GM21786 (cell line): Measurements from ENCODE around the gene MRPL43.

ENCODE experiments used
- ATAC-seq: cut with Tn5 transposase; IDR thresholded peaks from one replicate; pipeline ENCODE4 v1.9.1; 2021; ENCODE audit not compliant: unreplicated experiment

Gene MRPL43

DNA sequence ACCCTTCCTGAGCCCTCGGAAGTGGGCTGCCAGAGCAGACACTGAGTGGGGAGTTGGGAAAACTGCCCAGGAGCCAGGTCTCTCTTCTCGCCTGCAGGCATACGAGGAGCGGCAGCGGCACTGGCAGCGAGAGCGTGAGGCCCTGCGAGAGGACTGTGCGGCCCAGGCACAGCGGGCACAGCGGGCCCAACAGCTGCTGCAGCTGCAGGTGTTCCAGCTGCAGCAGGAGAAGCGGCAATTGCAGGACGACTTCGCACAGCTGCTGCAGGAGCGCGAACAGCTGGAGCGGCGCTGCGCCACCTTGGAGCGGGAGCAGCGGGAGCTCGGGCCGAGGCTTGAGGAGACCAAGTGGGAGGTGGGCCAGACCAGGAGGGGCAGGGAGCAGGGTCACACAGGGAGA, 18.1 kb upstream of the MRPL43 start:
- no peak for ATAC-seq

- ATAC-seq = no peak
Measured at GRCh38 chr10:101003639-101004206, 16.4 kb upstream of the MRPL43 start.

- ATAC-seq = no peak
Measured at GRCh38 chr10:101002456-101002855, 15.2 kb upstream of the MRPL43 start.

- no peak for ATAC-seq
Measured at GRCh38 chr10:101001659-101002035, 14.3 kb upstream of the MRPL43 start.

DNA sequence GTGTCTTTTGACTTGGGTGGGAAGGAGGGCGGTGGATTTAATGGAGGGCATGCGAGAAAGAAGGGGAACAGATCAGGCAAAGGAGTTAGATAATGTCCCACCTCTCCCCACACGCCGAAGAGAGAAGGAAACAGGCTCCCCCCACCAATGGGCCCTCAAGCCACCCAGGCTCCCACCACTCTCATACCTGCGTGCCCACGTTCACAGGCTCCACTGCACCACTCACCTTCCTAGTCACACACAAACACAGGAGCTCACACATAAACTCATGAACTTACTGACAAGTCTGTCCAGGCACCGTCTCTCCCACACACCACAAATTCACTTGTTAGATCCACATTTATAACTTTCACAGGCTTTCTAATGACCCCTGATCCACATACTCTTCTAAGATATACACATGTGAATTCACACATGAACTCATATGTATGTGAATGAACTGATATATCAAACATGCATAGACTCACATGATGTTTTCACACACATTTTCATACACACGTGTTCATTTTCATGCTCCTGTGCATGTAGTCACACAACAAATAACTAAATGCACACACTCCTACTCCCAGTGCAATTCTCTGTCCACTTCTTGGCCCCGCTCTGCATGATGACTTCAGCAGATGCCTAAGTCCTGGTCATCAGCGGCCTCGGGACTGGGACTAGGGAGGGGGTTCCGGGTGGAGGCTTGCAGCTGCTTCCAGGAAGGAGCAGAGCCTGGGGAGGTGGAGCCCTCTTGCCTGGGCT, 13.8 kb upstream of the MRPL43 start:
- no peak for ATAC-seq

GRCh38 chr10:101000127-101000914, 13.0 kb upstream of the MRPL43 start:
- no peak for ATAC-seq

- no peak for ATAC-seq
Measured at GRCh38 chr10:100999742-101000126, 12.4 kb upstream of the MRPL43 start, which contains the start of gene LZTS2. LZTS2 (plus strand) TSS chr10:100999808; CDS start chr10:101002539, 2,731 bp downstream.

GRCh38 chr10:100998991-100999741, 11.9 kb upstream of the MRPL43 start:
- peak; percentile 34 for ATAC-seq

DNA sequence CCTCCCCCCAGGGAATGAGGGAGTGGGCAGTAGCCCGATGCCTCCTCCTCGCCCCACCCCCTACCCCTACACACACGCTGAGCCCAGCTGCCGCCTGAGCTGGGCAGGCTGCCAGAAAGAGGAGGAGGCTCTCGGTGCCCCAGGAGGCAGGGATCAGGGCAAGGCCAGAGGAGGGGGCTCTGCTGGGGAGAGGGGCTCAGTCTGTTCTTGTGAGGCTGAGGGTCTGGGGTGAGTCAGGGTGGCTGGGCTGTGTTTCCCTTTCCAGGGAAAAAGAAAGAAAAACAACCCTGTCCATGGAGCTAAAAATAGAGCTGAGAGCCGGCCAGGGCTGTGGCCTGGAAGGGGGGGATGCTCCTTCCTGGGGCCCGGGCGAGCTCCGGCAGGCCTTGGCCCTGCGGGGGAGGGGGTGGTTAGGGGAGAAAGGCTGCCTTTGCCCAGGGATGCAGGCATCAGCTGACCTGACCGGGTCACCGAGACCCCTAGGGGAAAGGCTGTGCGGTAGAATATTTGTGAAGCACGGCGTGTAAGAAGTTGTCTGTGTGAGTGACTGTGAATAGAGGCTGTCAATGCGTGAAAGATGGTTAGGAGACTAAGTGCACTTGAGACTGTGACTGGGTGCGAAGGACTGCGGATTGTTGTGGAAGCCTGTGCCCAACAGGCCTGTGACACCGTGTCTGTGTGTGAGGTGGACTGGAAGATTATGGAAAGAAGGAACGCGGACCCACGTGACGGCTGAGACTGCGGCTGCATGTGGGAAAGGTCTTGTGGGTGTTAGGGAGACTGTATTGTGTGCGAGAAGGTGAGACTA, 11.1 kb upstream of the MRPL43 start:
- peak; percentile 35 for ATAC-seq

- ATAC-seq = peak; percentile 26
Measured at GRCh38 chr10:100997360-100998182, 10.3 kb upstream of the MRPL43 start.

DNA sequence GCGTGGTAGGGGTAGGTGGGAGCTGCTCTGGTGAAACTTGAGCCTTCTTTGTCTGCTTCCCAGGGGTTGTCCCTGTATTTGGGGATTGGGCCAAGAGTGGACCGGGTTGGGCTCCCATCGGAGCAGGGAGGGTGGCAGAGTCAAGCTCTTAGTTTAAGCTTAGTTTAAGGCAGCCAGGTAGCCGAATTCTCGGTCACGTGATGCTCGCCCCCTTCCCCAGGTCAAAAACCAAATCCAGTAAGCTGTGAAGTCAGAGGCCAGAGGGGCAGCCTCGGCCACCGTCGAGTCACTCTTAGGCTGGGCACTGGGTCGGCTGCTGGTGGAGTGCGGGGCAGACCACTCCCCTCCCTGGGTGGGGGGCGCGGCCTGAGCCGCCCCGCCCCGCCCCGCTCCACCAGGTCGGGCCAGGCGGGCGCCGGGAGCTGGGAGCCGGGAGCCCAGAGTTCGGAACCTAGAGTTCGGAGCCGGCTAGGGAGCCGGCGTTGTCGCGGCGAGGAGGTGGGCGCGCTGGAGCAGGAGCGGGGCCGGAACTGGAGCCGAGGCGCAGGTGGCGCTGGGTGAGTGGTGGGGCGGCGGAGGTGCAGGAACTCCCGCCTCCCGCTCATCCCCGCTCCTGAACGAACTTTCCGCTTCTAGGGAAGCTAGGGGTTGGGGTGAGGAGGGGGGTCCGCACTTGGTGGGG, 9.5 kb upstream of the MRPL43 start:
- no peak for ATAC-seq

- ATAC-seq = no peak
Measured at GRCh38 chr10:100995181-100995580, 7.9 kb upstream of the MRPL43 start.

DNA sequence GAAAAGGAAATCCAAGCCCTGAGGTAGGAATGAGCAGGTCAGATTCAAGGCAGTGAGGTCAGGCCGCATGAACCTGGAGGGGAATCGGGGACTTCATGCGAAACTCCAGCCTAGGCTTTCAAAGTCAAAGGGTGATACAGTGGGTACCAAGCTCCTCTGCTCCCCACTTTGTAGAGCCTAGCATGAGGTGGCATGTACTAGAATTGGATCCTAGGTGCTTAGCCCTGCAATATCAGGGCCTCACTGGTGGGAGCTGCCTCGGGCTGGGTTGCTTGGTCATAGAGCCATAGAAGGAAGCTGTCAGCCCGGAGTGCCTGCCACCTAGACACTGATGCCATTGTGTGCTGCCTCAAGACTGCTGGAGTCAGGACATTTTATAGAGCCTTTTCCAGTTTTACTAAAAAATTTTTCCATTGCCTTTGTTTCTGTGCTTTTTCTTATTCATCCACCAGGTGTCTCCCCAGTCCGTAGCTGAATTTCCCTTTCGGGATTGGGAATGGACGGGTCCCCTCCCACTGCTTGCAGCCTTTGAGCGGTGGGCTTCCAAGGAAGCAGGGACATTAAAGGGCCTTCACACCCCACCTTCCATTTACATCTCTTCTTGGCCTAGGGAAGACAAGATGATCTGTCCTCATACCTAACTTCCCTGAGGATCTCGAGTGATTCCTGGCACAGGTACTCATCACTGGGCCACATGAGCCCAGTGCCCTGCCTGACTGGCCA, 6.8 kb upstream of the MRPL43 start:
- no peak for ATAC-seq

GRCh38 chr10:100989088-100989487, 1.8 kb upstream of the MRPL43 start:
- no peak for ATAC-seq

- ATAC-seq = no peak
Measured at GRCh38 chr10:100988166-100988565, 869 bp upstream of the MRPL43 start.

- ATAC-seq = peak; percentile 10
Measured at GRCh38 chr10:100987685-100988049, 370 bp upstream of the MRPL43 start.

GRCh38 chr10:100986623-100986951, 710 bp downstream of the MRPL43 start:
- ATAC-seq = no peak

DNA sequence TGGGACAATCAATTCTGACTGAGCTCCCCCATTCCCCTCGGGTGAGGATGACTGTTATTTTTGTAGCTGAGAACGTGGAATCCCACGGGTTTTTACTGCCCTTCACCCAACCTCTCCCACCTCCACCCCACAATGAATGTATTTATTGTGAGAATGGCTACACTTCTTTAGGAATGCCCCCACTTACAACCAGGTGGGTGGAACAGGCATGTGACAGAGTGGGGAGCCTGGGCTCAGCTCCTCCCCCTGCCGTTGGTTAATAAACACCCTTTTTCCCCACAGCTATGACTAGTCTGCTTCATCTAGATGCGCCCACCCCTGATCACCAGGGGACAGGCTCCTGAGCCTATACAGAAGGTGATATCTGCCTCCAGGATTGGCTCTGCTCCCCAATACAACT, 2.0 kb downstream of the MRPL43 start:
- no peak for ATAC-seq
